Measurements from ENCODE around the gene MICOS13.
"Not testable (repeated sequence)": the region's sequence is repeated elsewhere in the genome, so short reads cannot be mapped to it uniquely, and the experiment has no call there.

Gene MICOS13

DNA sequence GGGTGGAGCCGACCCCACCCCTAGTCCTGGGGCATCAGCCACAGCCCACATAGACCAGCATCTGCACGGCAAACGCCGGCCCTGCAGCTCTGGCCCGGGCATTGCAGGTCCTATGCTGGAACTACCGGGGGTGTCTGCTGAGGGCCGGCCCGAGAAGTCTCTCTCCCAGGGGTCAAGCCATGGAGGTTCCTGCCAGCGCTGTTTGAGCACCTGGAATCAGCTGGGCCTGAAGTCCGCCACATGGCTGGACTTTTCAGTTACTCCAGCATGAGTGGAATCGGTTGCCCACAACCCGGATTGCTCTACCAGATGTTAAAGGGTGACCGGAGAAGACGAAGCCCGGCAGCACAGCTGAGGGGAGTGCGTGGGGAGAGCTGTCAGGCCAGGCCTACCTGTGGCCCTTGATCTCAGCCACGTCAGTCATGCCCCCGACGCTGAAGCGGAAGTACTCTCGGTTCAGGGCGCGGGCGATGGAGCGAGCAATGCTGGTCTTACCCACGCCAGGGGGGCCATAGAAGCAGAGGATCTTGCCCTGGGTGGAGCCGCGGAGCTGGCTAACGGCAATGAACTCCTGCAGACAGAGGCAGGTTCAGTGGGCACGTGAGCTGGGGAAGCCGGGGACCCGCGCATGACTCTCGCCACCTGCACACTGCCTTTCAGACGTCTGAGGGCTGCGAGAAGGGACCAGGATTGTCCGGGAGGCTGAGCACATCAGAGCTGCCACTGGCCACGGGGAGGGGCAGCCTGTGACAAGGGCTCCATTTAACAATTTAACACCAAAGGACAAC, 18.5 kb upstream of the MICOS13 start:
- no peak for DNase-seq

DNA sequence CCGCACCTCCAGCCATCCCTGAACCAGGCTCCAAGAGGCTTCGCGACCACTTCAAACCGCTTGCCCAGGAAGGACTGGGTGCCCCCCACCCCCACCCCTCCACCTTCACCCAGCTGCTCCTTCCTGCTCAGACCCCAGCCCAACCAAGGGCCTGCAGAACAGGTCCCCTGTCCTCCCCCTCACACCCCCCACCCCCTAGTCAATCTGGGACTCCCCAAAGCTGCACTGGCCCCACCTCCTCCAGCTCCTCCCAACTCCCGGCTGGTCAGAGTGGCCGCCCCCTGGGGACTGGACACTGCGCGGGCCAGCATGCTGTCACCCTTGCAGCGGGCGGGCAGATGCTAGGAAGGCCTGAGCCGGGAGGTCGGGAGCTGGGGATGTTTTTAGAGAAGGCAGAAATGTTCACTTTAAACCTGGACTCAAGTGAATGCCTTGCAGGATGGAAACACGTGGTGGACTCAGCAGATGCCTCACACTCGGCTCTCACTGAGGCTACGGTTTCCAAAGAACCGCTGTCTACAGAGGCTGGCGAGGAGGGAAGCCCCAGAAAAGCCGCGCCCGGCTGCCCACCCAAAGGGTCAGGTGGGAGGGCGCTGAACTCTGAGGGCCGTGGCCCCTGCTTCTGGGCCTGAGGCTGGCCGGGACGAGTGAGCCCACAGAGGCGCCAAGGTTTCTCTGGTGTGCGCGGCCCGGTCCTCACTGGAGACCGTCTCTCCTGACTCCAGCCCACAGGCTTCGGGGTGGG, 17.7 kb upstream of the MICOS13 start:
- DNase-seq, result no peak

DNA sequence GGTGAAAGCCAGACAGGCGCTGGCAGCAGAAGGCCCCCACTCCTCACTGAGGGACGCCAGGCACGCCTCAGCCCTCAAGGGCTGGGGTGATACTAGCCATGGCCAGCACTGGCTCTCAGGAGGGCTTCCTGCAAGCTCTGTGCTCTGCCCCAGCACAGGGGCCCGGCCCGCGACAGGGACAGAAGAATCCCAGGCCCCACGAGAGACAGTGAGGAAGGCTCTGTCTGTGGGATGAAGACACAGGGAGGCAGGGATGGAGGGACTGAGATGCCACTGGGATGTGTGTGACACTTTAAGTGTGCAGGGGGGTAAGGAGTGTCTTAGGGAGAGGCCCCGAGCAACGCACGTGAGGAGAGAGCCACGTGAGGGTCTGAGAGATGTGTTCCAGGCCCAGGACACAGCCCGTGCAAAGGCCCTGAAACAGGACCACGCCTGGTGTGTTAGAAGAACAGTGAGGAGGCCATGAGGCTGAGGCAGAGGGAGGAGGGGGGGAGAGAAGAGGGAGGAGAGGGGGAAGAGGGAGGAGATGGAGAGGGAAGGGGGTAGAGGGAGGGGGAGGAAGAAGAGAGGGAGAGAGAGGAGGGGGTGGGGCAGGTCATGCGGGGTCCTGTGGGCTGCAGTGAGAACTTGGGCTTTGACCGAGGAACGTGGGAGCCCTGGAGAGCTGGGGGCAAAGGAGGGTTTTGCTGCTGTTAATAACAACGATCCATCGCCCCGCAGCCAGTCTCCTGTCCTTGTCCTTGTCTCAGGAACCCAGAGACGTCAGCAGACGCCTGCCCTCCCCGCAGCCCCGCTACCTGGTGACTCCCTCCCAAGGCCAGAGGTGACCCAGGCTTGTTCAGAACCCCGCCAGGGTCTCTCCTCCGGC, 16.9 kb upstream of the MICOS13 start:
- DNase-seq, result peak; percentile 1

DNA sequence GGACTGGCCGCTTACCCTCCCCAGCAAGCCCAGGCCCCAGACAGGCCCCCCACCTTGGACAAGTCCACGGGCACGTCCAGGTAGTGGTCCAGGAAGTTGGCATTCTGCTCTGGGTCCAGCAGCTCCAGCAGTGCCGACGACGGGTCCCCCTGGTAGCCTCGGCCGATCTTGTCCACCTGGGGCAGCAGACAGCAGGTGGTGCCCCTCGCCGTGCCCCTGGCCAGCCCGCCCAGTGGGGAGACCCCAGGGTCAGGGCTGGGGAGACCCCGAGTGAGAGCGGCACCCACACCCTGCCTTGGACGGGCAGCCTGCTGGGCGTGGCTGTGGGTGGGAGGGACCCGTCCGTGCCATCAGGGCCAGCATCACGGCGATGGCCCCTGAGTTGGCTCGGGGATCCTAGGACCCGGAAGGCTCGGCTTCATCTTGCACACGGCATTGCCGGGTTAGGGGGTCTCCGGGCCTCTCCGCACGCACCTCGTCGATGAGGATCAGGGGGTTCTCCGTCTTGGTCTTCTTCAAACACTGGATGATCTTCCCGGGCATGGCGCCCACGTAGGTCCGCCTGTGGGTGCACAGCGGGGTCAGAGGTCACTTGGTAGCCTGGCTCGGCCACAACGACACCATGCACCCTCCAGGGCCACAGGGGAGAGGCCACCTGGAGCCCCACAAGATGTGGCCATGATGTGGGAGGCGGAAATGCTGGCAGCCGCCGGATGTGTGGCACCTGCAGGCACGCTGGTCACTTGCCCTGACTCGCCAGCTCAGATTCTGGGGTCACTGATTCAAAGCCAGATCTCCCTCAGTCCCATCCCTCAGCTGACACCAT, 16.1 kb upstream of the MICOS13 start:
- DNase-seq, result peak; percentile 2

DNA sequence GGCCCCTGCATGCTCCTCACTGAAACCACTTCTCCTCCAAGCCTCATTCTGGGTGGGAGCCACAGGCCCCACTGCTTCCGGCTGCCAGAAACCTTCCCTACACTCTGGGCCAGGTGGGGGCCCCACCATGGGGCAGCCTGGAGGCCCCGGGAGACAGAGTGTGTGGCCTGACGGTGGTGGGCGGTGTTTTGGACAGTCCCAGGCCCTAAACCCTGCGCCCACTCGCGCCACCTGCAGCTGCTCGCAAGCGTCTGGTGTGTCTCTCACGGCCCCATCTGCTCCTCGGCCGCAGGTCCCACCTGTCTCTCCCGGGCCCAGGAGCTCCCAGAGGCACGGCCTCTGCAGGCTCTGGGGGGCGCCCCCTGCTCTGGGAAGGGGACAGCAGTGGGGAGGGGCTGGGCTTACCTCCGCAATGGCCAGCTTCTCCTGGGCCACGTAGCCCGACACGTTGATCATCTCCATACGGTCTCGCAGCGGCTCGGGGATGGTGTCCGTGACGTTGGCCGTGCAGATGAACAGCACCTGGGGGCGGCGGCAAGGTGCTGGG, 15.4 kb upstream of the MICOS13 start:
- DNase-seq, result no peak

DNA sequence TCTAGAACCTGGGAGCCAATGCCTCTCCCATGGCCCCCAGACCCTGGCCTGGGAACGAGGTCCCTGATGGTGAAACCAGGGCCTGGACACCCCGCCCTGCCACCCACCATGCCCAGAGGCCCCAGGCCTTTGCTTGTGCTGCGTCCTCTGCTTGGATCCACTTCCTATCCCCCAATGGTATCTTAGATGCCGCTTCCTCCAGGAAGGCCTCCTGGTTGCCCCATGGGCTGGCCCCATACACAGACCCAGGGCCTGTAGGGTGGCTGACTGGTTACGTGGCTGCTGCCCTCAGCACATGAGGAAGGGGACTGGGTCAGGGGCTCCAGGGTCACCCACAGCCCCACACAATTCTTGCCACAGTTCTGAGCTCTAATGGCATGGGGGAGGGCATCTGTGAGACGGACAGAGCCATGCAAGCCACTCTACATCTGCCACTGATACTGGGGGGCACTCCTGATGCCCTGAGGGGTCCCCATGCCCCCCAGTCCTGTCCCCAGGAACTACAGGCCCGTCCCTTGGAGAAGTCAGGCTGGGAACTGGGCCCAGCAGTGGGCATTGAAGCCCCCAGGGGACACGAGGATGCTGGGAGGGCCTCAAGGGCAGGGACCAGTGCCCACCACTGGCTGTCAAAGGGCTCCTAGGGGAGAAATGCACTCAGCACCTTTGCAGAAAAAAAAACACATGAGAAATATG, 14.8 kb upstream of the MICOS13 start:
- DNase-seq, result no peak

DNA sequence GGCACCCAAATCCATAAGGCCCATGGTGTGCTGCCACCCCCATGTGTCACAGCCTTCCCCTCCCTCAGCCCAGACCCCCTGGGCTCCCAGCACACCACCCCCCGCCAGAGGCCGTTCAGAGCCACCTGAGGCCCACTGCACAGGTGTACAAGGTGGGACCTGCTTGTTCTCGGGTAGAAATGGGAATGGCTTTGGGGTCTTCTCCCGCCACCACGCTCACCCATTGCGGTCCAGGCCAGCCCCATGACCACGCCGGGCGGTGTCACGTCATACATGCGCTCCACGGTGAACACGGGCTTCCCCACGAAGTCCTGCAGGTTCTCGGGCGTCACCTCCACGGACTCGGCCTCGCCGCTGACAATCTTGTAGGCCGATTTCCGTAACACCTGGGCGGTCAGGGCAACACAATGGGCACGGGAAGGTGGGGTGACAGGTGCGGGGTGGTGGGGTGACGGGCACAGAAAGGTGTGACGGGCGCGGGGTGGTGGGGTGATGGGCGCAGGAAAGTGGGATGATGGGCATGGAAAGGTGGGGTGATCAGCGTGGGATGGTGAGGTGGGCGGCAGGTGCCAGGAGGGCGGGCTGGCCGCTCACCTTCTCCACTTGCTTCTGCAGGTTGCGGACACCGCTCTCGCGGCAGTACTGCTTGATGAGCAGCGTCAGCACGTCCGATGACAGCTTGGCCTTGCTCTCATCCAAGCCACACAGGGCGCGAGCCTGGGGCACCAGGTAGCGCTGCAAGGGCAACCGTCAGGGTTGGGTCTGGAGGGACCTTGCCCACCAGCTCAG, 14.0 kb upstream of the MICOS13 start:
- no peak for DNase-seq

DNA sequence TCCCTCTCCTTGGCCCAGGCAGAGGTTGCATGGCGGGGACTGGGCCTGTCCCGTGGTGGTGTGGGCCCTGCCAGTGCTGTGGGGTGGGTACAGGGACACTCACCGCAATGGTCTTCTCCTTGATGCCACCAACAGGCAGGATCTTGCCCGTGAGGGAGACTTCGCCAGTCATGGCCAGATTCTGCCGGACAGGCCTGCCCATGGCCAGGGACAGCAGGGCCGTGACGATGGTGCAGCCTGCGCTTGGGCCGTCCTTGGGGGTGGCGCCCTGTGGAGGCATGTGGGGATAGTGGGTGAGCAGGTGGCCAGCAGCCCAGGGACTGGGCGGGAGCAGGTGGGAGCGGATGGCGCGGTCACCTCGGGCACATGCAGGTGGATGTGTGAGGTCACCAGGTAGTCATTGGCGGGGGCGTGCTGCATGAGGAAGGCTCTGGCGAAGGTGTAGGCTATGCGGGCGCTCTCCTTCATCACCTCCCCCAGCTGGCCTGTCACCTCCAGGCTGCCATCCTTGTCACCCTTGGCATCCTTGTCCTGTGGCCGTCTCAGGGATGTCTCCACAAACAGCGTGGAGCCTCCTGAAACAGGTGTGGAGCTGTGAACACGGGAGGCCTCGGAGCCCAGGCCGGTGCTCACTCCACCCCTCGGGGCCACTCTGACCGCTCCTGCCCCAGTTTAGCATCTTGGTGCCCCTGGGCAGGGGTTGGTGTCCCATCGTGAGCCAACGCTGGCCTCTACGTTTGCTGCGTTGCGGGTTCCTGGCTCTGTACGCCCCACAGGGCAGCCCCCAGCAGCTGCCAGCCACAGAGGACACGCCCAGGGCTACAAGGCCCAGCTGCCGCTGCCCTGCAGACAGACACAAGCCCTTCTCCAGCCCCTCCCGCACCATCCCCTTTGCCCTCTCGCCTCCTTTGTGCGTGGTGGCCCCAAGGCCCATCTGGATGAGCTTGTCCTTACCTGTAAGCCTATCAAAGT, 13.2 kb upstream of the MICOS13 start:
- no peak for DNase-seq

DNA sequence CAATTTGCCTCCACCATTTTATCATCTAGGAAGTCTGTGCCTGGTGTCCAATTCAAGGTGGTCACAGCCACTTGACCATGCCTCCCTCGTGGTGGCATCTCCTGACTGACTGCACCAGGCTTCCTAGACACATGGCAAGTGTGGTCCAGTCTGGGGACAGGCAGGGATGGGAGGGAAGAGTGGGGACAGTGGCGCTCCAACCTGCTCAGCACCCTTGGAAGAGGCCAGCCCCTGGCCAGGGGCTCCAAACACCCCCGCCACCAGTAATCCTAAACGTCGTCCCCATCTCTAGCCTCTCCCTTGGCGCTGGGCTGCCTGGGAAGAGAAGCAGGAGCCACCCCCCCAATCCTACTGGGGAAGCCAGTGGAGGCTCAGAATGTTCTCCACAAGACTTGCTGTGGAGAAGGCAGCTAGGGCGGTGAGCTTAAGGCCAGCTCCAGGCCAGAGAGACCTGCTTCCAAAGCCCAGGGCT, 12.4 kb upstream of the MICOS13 start:
- DNase-seq, result no peak

DNA sequence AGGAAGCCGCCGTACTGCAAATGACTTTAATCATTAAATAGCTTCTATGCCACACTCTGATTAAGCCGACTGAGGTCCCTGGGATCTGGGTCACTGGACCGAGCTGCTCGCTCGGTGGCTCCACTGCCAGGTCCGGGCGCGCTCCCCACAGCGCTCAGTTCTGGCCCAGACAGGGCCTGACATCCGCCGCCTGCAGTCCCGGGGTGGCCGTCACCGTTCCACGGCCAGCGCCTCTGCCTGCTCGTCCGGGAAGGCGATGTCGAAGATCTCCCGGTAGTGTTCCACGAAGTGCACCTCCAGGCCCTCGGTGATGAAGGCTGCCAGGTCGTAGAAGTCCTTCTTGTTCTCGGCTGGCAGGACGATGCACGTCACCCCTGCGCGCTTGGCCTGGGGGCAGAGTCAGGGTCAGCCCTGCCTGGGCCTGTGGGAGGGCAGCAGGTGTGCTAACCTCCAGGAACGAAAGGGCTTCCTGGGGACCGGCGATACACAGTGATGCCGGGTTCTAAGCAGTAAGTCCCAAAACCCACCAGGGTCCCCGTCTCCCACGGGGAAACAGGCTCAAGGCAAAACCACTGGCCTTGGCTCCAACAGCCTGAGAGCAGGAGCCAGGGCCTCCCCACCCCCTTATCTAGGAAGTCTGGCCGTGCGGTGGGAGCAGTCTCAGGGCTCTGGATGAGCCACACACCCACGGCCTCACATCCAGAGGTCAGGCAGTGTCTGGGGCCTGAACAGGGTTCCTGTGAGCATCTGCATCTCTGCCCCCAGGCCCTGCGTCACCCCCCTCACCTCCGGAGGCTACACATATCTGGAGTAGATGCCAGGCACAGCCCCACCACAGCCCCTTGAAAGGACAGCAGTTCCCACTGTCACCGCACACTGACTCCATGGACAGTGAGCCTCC, 11.8 kb upstream of the MICOS13 start:
- no peak for DNase-seq

DNA sequence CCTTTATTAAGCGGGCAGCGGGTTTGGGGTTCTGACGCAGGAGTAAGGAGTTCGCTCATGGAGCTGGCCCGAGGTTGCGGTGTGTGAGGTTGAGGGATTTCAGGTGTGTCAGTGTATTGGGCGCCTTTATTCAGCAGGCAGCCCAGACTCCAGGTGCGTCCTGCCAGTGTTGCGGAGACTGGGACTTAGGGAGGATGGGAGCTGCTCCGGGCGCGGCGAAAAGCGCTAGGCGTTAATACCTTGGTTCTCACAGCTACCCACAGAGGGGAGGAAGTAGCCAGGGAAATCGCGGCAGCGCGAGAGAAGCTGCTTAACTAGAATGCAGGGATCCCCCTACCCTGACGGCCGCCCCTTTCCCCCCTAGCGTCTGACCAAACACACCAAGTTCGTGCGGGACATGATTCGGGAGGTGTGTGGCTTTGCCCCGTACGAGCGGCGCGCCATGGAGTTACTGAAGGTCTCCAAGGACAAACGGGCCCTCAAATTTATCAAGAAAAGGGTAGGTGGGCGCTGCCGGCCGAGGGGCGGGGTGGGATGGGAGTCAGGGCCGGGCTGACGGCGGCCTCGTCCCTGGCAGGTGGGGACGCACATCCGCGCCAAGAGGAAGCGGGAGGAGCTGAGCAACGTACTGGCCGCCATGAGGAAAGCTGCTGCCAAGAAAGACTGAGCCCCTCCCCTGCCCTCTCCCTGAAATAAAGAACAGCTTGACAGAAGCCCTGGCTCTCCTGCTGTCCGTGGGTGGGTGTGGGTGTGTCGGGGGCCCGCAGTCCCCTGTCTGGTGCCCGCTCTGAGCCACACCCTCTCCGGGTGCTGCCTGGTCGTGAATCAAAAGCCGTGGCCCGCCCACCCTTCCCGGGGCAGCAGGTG, 10.9 kb upstream of the MICOS13 start:
- peak; percentile 39 for DNase-seq

DNA sequence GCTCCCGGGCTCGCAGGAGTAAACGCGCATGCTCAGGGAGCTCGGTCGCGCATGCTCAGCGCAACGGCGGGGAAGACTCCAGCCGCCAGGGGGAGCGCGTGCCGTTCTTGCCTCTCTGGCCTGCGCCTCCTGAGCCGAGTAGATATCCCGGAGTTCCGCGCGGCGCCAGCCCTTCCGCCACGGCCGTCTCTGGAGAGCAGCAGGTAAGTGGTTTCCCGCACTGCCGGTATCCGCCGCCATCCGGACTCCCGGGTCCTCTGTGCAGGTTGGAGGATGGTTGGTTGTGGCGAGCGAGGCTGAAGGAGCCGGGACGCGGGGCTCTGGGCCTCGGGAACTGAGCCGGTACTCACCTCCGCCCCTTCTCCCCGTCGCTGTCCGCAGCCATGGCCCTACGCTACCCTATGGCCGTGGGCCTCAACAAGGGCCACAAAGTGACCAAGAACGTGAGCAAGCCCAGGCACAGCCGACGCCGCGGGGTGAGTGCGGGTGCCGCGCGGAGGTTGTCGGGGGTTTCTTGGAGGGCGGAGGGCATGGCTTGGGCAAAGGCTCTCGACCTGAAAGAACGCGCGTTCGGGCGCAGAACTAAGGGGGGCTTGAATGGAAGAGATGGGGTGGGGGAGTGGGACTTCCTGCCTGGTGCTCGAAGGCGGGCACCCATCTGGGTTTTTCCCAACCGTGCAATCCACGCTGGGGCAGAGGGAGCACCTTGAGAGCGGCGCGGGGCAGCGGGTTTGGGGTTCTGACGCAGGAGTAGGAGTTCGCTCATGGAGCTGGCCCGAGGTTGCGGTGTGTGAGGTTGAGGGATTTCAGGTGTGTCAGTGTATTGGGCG, 10.0 kb upstream of the MICOS13 start, which contains the start of gene RPL36:
Gene RPL36, plus strand, starts transcription at position 171 of the 830 bp plus-strand sequence. Its CDS starts 213 bp downstream, at position 384.
- peak; percentile 85 for DNase-seq

DNA sequence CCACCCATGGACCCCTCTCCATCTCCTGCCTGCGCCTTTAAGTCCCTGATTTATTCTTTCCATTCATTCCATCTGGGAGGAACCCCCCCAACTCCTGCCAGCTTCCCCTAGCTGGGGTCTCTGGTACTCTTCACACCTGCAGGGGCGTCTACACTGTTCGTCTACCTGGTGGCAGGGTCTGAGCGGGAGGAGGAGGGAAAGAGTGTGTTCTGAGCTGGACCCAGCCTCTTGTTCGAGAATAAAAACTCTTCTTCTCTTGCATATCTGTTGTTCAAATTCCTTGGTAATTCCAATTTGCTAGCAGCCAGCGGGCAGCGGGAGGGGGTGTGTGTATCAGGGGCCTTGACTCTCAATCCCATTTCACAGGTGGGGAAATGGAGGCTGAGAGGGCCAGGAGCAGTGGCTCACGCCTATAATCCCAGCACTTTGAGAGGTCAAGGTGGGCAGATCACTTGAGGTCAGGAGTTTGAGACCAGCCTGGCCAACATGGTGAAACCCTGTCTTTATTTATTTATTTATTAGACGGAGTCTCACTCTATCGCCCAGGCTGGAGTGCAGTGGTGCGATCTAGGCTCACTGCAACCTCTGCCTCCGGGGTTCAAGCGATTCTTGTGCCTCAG, 8.1 kb upstream of the MICOS13 start:
- DNase-seq, result not testable (repeated sequence)

DNA sequence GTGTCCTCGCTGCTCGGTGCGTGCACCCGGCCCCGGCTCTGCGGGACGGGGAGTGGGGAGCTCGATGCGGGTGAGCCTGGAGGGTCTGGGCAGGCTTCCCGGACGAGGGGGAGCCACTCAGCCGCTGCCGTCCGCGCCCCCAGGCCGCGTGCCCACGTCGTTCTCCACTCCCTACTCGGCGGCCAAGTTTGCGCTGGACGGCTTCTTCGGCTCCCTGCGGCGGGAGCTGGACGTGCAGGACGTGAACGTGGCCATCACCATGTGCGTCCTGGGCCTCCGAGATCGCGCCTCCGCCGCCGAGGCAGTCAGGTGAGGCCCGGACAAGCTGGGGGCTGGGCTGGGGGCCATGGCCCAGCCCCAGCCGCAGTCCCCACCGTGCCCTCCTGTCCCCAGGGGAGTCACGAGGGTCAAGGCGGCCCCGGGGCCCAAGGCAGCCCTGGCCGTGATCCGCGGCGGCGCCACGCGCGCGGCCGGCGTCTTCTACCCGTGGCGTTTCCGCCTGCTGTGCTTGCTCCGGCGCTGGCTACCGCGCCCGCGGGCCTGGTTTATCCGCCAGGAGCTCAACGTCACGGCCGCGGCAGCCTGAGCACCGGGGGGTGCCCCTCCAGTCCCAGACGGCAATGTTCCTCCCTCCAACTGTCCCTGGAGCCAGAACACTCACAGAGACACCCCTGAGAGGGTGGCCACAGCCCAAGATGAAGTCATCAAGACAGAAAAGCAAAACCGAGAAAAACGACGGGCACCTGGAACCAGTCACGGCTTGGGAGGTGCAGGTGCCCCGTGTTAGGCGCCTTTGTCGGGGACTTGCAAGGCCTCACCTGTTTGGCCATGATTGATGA, 7.3 kb upstream of the MICOS13 start:
- no peak for DNase-seq

All from NCI-H226 (cell line).